HepG2 (cell line): ENCODE measurements around the gene CDH23. TPM values are rescaled to one million over a fixed set of nuclear protein-coding genes. Genes with fewer than 3 reads are reported as not detected.

Source experiments
- ATAC-seq: fragments of 200-7000 bp; cut with Tn5 transposase; 3 replicates; pipeline ENCODE4 v1.9.1; 2020; ENCODE audit warnings: mild to moderate bottlenecking, moderate library complexity
- BruUV-seq: library from RNA; stranded (reverse); fragments of 400-500 nt; replicated peaks from 2 replicates; lab custom pipeline; 2021; lab: Mats Ljungman, UMichigan
- CTCF ChIA-PET: fragments of 300-600 bp; formaldehyde crosslinking; extraction: SDS; loops from one replicate; lab custom pipeline; 2021; ENCODE audit warnings: low total read pairs, inconsistent platforms, low intra/inter-chr PET ratio; lab: Yijun Ruan, JAX
- POLR2A ChIA-PET: fragments of 350-600 bp; sonication (Branson Sonifier 250); formaldehyde crosslinking; loops from one replicate; lab custom pipeline; 2020; ENCODE audit warnings: antibody characterized with exemption, inconsistent platforms; lab: Yijun Ruan, JAX
- DNase-seq: peaks from one replicate; pipeline ENCODE4 v3.0.0-alpha.2; 2015; ENCODE audit warnings: low spot score
- FAIRE-seq: peaks from 3 replicates; lab custom pipeline; 2011; peaks lifted over from hg19 to GRCh38; lab: Jason Lieb, UNC
- H2AFZ ChIP-seq: one replicate; pipeline ENCODE4 v1.6.1; 2011; ENCODE audit warnings: low read length, inconsistent platforms
- H3K27ac ChIP-seq: fragments of 300-600 bp; 3 replicates; pipeline ENCODE4 v1.8.0; 2011; ENCODE audit warnings: mixed run types, mild to moderate bottlenecking, mixed read lengths, low read length, inconsistent platforms; ENCODE audit not compliant: insufficient read depth; ENCODE audit errors: extremely low read length
- H3K27me3 ChIP-seq, 2 experiments: fragments of 200-600 bp in 1 of 2; 2 replicates in 1 of 2; 3 replicates in 1 of 2; pipeline versions ENCODE4 v1.6.0 to v1.8.0; 2011; ENCODE audit warnings: low read length in 2 of 2, mild to moderate bottlenecking in 2 of 2, moderate library complexity in 2 of 2, inconsistent platforms in 1 of 2; ENCODE audit not compliant: insufficient read depth in 2 of 2, control insufficient read depth in 1 of 2
- H3K36me3 ChIP-seq, 2 experiments: fragments of 200-600 bp in 1 of 2; replicated peaks in 1 of 2; 2 replicates in 1 of 2; 3 replicates in 1 of 2; pipeline versions ENCODE4 v1.5.1 to v1.8.0; 2011; ENCODE audit warnings: low read length in 2 of 2, inconsistent platforms in 1 of 2; ENCODE audit not compliant: insufficient read depth in 2 of 2, control insufficient read depth in 1 of 2
- H3K4me1 ChIP-seq: 2 replicates; pipeline ENCODE4 v1.5.1; 2012; ENCODE audit warnings: low read length, inconsistent platforms; ENCODE audit not compliant: insufficient read depth
- H3K4me2 ChIP-seq: 2 replicates; pipeline ENCODE4 v1.6.0; 2011; ENCODE audit warnings: low read depth, low read length, inconsistent platforms
- H3K4me3 ChIP-seq, 3 experiments: fragments of 200-600 bp in 1 of 3; sonication (generic), shearing (Covaris generic) in 1 of 3; replicated peaks in 1 of 3; 2 replicates each; pipeline ENCODE4 v1.5.1; 2011 to 2016; ENCODE audit warnings: low read length in 3 of 3, inconsistent platforms in 2 of 3, low read depth in 2 of 3, mild to moderate bottlenecking in 2 of 3, control low read depth in 1 of 3, mixed read lengths in 1 of 3; ENCODE audit not compliant: insufficient read depth in 1 of 3
- H3K79me2 ChIP-seq: one replicate; pipeline ENCODE4 v1.6.1; 2011; ENCODE audit warnings: low read length, inconsistent platforms; ENCODE audit not compliant: insufficient read depth
- H3K9ac ChIP-seq: 2 replicates; pipeline ENCODE4 v1.6.0; 2011; ENCODE audit warnings: mild to moderate bottlenecking, low read depth, low read length, inconsistent platforms; ENCODE audit not compliant: insufficient read depth
- H3K9me3 ChIP-seq: 2 replicates; pipeline ENCODE4 v1.5.1; 2012; ENCODE audit warnings: mild to moderate bottlenecking, low read length
- H4K20me1 ChIP-seq: 2 replicates; pipeline ENCODE4 v1.6.0; 2011; ENCODE audit warnings: inconsistent platforms, mild to moderate bottlenecking, low read length, moderate library complexity; ENCODE audit not compliant: insufficient read depth
- DNMT3B ChIP-seq: conservative IDR thresholded peaks from 2 replicates; pipeline ENCODE4 v1.6.1; 2016; ENCODE audit warnings: missing biosample characterization, control low read depth
- FOXA1 ChIP-seq, 2 experiments: fragments of 450-650 bp in 1 of 2; sonication (generic) in 1 of 2; formaldehyde crosslinking in 1 of 2; IDR thresholded peaks; 2 replicates each; pipeline versions ENCODE4 v1.4.0 to v1.6.1; 2016 to 2020; ENCODE audit warnings: missing genetic modification reagents in 1 of 2
- HOXD1 ChIP-seq: sonication (generic); formaldehyde crosslinking; IDR thresholded peaks from 2 replicates; pipeline ENCODE4 v1.5.0; 2020; ENCODE audit warnings: missing genetic modification reagents
- KDM3A ChIP-seq: IDR thresholded peaks from 2 replicates; pipeline ENCODE4 v1.6.1; 2018; ENCODE audit warnings: low read depth, missing compliant biosample characterization
- KDM5A ChIP-seq: fragments of 200-600 bp; sonication (generic); IDR thresholded peaks from 2 replicates; pipeline ENCODE4 v1.7.0; 2018; ENCODE audit warnings: antibody characterized with exemption, mild to moderate bottlenecking, low read length, borderline replicate concordance
- MAFF ChIP-seq: IDR thresholded peaks from 2 replicates; pipeline ENCODE4 v1.6.1; 2011; ENCODE audit warnings: low read depth, low read length, improper control_type of control experiment
- MED8 ChIP-seq: sonication (generic); formaldehyde crosslinking; IDR thresholded peaks from 2 replicates; pipeline ENCODE4 v1.8.1; 2023; ENCODE audit warnings: mild to moderate bottlenecking, missing genetic modification reagents; ENCODE audit not compliant: insufficient replicate concordance
- SIN3B ChIP-seq: fragments of 150-350 bp; IDR thresholded peaks from 2 replicates; pipeline ENCODE4 v1.6.1; 2014; ENCODE audit warnings: low read length
- SRSF4 ChIP-seq: fragments of 200-400 bp; formaldehyde crosslinking; IDR thresholded peaks from one replicate; pipeline ENCODE4 v1.6.1; 2018; ENCODE audit warnings: mild to moderate bottlenecking, low read depth, low read length, moderate library complexity; ENCODE audit not compliant: poor library complexity, severe bottlenecking
- TBP ChIP-seq: sonication (generic); formaldehyde crosslinking; IDR thresholded peaks from 2 replicates; pipeline ENCODE4 v1.5.0; 2020; ENCODE audit warnings: missing genetic modification reagents
- TOPORS ChIP-seq: sonication (generic); formaldehyde crosslinking; IDR thresholded peaks from 2 replicates; pipeline ENCODE4 v1.8.0; 2023; ENCODE audit warnings: mild to moderate bottlenecking, missing genetic modification reagents
- TSC22D2 ChIP-seq: sonication (generic); formaldehyde crosslinking; IDR thresholded peaks from 2 replicates; pipeline ENCODE4 v1.5.1; 2020; ENCODE audit warnings: missing genetic modification reagents, mild to moderate bottlenecking, borderline replicate concordance
- ZNF337 ChIP-seq: sonication (generic); formaldehyde crosslinking; IDR thresholded peaks from 2 replicates; pipeline ENCODE4 v1.5.1; 2020; ENCODE audit warnings: missing genetic modification reagents, low read depth, mild to moderate bottlenecking, borderline replicate concordance
- ZNF547 ChIP-seq: sonication (generic); formaldehyde crosslinking; IDR thresholded peaks from 2 replicates; pipeline ENCODE4 v1.5.1; 2020; ENCODE audit warnings: mild to moderate bottlenecking, missing genetic modification reagents
- WGBS: methylation state at CpG from one replicate; pipeline ENCODE4 v1.1.6; 2017; ENCODE audit warnings: low lambda C conversion rate; 5-methylcytosine and 5-hydroxymethylcytosine counted together
- in situ Hi-C: cut with HindIII; loops from 2 replicates; pipeline ENCODE4 v1.10.0; 2017; ENCODE audit warnings: low pct_unique_long_range_greater_than_20kb; ENCODE audit not compliant: extremely low pct_ligation_motif_present
- intact Hi-C: fragments of 100-400 bp; cut with micrococcal nuclease; formaldehyde crosslinking; loops from one replicate; pipeline ENCODE4 v1.10.0; 2022; ENCODE audit not compliant: unreplicated experiment
- polyA plus RNA-seq, 8 experiments: library from polyadenylated mRNA; depleted of rRNA in 3 of 8; stranded (reverse) in 7 of 8; unstranded in 1 of 8; fragments of >200 nt; fragmentation: Illumina TruSeq in 4 of 8; extraction: Trizol in 4 of 8; gene quantifications; 2 replicates each; pipeline versions ENCODE4 v1.2.1 to v1.2.3, GENCODE V29; 2011 to 2016; ENCODE audit warnings: low read depth in 4 of 8, missing spikeins in 1 of 8, mixed read lengths in 1 of 8; ENCODE audit not compliant: insufficient read depth in 1 of 8
- total RNA-seq, 5 experiments: library from RNA; depleted of rRNA; stranded (reverse); fragments of >200 nt; fragmentation: Illumina TruSeq; extraction: Trizol; gene quantifications; 2 replicates each; pipeline ENCODE4 v1.2.3, GENCODE V29; 2016; ENCODE audit warnings: low read depth in 1 of 5
- TF ChIP-seq, protein P1 (sequence below): sonication (generic); formaldehyde crosslinking; IDR thresholded peaks from 2 replicates; pipeline ENCODE4 v1.9.0; 2021; ENCODE audit warnings: missing genetic modification reagents, borderline replicate concordance
- TF ChIP-seq, protein P2 (sequence below), 2 experiments: sonication (generic) in 1 of 2; formaldehyde crosslinking in 1 of 2; IDR thresholded peaks; 2 replicates each; pipeline versions ENCODE4 v1.4.0 to v1.6.1; 2016 to 2020; ENCODE audit warnings: borderline replicate concordance in 1 of 2, low read depth in 1 of 2, mild to moderate bottlenecking in 1 of 2, missing genetic modification reagents in 1 of 2
- TF ChIP-seq, protein P3 (sequence below): sonication (generic); formaldehyde crosslinking; IDR thresholded peaks from 2 replicates; pipeline ENCODE4 v1.5.0; 2020; ENCODE audit warnings: missing genetic modification reagents

CDH23 gene
- total and polyA plus RNA-seq, 2 of the 13 experiments (the other 11 are each of a cell fraction or from before 2014, with no cell fraction given) = 0.13 TPM; not detected in 1

DNA sequence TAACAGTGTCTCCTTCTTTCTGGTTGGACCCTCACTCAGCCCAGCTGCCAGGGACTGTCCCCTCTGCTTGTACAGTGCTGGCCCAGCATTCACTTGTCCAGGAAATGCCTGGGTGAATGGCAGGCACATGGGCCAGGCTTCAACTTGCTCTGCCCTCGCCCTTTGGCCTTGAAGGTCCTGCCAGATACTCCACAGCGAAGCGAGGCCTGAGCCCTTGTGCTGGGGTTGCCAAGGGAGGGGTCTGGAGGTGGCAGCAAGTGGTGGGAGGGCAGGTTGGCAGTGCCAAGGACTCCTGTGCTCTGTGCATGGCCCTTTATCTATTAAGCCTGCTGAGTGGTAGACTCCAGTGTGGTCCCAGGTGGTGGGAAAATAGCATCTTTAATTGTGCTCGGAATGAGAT, 75.7 kb downstream of the CDH23 start (continued):
- no peak for TF ChIP-seq ZNF337
- no peak for TF ChIP-seq KDM5A
- TF ChIP-seq DNMT3B (CRISPR knock-in tag) = no peak

DNA sequence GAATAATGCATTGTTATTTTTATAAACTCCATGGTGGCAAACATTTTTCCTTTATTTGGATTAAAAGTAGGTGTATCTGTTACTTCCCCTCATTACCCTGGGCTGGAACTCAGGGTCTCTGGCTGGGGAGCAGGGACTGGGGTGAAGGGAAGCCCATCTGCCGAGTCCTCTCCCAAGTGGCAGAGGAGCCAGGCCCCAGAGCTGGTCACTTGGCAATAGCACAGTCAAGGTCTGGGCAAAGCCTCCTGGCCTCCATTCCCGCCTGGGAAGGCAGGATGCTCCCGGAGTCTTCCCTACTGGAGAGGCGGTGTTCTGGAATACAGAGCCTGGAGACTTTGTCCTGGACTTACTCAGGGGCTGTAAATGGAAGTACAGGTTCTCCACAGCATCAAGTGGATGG, 76.2 kb downstream of the CDH23 start:
- CTCF ChIA-PET = no interaction called here
- TF ChIP-seq, protein P1, sequence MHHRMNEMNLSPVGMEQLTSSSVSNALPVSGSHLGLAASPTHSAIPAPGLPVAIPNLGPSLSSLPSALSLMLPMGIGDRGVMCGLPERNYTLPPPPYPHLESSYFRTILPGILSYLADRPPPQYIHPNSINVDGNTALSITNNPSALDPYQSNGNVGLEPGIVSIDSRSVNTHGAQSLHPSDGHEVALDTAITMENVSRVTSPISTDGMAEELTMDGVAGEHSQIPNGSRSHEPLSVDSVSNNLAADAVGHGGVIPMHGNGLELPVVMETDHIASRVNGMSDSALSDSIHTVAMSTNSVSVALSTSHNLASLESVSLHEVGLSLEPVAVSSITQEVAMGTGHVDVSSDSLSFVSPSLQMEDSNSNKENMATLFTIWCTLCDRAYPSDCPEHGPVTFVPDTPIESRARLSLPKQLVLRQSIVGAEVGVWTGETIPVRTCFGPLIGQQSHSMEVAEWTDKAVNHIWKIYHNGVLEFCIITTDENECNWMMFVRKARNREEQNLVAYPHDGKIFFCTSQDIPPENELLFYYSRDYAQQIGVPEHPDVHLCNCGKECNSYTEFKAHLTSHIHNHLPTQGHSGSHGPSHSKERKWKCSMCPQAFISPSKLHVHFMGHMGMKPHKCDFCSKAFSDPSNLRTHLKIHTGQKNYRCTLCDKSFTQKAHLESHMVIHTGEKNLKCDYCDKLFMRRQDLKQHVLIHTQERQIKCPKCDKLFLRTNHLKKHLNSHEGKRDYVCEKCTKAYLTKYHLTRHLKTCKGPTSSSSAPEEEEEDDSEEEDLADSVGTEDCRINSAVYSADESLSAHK (CRISPR knock-in tag) = no peak
- TF ChIP-seq FOXA1 (IDR thresholded peaks at IDR 0.05) (no peak), FOXA1 (CRISPR knock-in tag; IDR thresholded peaks at IDR 0.05) (no peak), TOPORS (no peak), KDM3A (no peak), MED8 (CRISPR knock-in tag) (no peak), MAFF (no peak), HOXD1 (no peak), TSC22D2 (CRISPR knock-in tag) (no peak), ZNF547 (CRISPR knock-in tag) (no peak), SRSF4 (no peak), SIN3B (no peak), TBP (CRISPR knock-in tag) (no peak)
- TF ChIP-seq, protein P2, sequence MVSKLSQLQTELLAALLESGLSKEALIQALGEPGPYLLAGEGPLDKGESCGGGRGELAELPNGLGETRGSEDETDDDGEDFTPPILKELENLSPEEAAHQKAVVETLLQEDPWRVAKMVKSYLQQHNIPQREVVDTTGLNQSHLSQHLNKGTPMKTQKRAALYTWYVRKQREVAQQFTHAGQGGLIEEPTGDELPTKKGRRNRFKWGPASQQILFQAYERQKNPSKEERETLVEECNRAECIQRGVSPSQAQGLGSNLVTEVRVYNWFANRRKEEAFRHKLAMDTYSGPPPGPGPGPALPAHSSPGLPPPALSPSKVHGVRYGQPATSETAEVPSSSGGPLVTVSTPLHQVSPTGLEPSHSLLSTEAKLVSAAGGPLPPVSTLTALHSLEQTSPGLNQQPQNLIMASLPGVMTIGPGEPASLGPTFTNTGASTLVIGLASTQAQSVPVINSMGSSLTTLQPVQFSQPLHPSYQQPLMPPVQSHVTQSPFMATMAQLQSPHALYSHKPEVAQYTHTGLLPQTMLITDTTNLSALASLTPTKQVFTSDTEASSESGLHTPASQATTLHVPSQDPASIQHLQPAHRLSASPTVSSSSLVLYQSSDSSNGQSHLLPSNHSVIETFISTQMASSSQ (IDR thresholded peaks at IDR 0.05; ENCODE audit: low read depth) = no peak
- TF ChIP-seq, protein P2 (CRISPR knock-in tag; IDR thresholded peaks at IDR 0.05; ENCODE audit: borderline replicate concordance) = no peak
- TF ChIP-seq, protein P3, sequence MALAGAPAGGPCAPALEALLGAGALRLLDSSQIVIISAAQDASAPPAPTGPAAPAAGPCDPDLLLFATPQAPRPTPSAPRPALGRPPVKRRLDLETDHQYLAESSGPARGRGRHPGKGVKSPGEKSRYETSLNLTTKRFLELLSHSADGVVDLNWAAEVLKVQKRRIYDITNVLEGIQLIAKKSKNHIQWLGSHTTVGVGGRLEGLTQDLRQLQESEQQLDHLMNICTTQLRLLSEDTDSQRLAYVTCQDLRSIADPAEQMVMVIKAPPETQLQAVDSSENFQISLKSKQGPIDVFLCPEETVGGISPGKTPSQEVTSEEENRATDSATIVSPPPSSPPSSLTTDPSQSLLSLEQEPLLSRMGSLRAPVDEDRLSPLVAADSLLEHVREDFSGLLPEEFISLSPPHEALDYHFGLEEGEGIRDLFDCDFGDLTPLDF (CRISPR knock-in tag) = no peak

More for the DNA sequence above, 76.2 kb downstream of the CDH23 start:
- no peak overlapping the region for H2AFZ ChIP-seq
- intact Hi-C loops (no loop called here), in situ Hi-C loops (no loop called here)
- H3K4me2 ChIP-seq = no peak overlapping the region
- no peaks in the 10 kb centered on the region for H4K20me1 ChIP-seq
- no peak overlapping the region for H3K9ac ChIP-seq
- H3K79me2 ChIP-seq = no peaks in the 10 kb centered on the region
- DNase-seq = no peak
- WGBS = 27% methylated on average over 4 of the region's 4 CpGs
- ATAC-seq = no peak
- no peaks in the 10 kb centered on the region for H3K9me3 ChIP-seq
- H3K27me3 ChIP-seq = peaks cover 1 to 41% of the 10 kb centered on the region in 2 experiments; a peak in 3 of 5 replicates
- no peak overlapping the region for H3K27ac ChIP-seq
- no peaks in the 10 kb centered on the region for H3K36me3 ChIP-seq
- H3K4me3 ChIP-seq = no peak overlapping the region
- FAIRE-seq = no peak
- POLR2A ChIA-PET = no interaction called here
- BruUV-seq = no TSS peak
- no peaks in the 10 kb centered on the region for H3K4me1 ChIP-seq
